NCI-H748 (cell line): ENCODE data around the gene ZNF253.
A peak's percentile ranks its signal among the peaks of the same experiment; 100 is the strongest.
"Not testable (repeated sequence)": the region's sequence is repeated elsewhere in the genome, so short reads cannot be mapped to it uniquely, and the experiment has no call there.

Experiments
- DNase-seq: peaks from one replicate; lab custom pipeline; 2025; ENCODE audit not compliant: unreplicated experiment; lab: John Stamatoyannopoulos, UW

Gene ZNF253

DNA sequence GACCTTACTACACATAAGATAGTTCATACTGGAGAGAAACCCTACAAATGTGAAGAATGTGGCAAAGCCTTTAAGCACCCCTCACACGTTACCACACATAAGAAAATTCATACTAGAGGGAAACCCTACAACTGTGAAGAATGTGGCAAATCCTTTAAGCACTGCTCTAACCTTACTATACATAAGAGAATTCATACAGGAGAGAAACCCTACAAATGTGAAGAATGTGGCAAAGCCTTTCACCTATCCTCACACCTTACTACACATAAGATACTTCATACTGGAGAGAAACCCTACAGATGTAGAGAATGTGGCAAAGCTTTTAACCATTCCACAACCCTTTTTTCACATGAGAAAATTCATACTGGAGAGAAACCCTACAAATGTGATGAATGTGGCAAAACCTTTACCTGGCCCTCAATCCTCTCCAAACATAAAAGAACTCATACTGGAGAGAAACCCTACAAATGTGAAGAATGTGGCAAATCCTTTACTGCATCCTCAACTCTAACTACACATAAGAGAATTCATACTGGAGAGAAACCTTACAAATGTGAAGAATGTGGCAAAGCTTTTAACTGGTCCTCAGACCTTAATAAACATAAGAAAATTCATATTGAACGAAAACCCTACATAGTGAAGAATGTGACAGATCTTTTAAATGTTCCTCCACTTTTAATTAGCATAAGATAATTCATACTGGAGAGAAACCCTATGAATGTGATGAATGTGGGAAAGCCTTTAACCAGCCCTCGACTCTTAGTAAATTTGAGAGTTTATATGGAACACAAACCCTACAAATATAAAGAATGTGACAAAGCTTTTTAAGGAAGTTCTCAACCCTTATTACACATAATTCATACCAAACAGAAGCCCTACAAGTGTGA is 26.6 kb downstream of the ZNF253 start:
- DNase-seq, result peak; percentile 3

DNA sequence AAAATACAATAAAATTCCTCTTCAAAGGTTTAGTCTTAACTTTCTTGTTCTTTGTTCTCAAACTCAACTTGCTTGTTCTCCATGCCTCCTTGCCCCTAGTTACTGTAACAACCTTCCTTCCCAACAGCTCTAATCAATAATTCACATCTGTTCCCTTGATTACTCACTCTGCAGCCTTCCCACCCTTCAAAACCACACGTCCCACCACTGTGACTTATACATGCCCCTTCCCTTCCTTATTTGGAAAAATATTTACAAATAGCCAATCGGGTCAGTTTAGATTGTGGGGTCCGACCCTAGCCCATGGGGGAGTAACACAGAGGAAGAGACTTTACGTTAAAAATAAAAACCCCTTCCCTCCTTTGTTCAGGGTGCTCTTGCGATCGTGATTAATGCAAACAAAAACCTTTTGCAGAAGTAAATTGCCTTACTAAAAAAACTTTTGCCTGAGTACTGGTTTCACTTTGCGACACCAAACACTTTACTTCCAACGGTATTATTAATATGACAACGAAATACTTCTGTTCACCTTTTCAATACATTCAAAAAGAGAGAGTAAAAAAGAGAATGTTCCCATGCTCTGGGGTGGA is 34.6 kb downstream of the ZNF253 start:
- peak; percentile 50 for DNase-seq

DNA sequence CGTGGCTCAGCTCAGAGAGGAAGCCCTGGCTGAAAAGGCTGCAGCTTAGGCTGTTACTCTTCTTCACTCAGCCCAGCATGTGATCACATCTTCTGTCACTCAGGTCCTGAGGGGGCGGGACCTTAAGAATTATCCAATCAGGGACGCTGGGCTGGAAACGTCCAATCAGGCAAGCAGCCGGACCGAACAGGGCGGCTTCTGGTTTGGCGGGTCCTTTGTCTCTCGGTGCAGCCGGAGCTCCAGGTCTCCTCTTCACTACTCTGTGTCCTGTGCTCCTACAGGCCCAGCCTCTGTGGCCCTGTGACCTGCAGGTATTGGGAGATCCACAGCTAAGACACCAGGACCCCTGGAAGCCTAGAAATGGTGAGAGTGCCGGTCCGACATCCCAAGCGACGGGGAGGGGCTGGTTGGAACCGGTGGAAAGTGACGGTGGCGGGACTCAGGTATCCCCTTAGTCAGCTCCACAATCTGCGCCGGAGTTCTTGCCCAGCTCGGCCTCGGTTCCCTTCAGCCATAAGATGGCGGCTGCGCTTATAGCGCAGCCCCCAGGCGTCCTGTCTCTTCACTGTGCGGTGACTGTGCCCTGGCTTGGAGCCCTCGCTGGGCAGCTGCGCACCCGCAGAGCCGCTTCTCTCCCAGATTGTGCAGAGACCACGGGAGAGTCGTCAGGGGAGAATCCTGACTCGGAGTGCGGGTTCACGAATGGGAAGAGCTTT is 35.2 kb downstream of the ZNF253 start, which contains the start of gene ZNF93:
ZNF93 (plus strand) TSS at position 218 of the 716 bp plus-strand sequence; CDS start at position 361, 143 bp downstream.
- DNase-seq, result peak; percentile 98

DNA sequence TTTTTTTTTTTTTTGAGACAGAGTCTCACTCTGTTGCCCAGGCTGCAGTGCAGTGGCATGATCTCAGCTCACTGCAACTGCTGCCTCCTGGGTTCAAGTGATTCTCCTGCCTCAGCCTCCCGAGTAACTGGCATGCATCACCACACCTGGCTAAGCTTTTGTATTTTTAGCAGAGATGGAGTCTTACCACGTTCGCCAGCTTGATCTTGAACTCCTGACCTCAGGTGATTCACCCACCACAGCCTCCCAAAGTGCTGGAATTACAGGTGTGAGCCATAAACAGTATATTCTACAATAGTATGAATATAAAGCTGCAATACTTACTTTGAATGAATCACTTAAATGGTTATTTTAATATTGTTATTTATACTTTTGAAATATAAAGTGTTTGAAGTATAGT is 41.9 kb downstream of the ZNF253 start:
- DNase-seq, result not testable (repeated sequence)

DNA sequence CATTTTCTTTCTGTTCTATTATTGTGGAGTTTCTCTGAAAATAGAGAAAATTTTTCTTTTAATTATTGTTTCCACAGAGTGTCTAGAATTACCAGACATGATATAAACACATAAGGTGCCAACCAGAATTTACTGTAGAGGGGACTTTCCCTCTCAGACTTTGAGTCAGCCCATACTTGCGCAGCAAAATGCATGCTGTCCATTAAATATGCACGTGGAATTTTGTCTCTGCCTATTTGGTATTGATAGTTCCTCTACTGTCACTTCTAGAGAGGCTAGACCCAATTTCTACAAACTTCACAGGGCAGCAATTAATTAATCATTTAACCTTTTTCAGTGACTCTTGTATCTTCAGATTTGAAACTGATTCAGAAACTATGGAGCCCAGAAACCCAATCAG is 44.0 kb downstream of the ZNF253 start:
- no peak for DNase-seq

DNA sequence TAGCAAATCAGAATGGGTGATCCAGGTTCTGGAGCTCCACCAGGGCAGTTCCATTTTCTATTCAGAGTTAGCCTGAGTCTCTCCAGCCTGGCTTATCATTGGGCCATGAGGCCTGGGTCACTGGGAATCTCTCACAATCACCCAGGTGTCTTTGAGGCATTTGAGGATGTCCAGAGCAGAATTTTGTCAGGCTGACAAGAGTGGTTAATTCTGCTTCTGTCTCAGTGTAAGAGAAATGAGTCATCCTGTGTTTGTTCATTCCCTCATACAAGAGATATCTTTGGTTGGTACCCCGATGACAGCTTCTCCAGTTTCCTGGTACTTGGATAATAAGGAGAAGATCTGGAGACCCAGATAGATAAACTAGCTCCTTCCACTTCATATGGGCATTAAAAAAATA is 45.5 kb downstream of the ZNF253 start:
- no peak for DNase-seq

DNA sequence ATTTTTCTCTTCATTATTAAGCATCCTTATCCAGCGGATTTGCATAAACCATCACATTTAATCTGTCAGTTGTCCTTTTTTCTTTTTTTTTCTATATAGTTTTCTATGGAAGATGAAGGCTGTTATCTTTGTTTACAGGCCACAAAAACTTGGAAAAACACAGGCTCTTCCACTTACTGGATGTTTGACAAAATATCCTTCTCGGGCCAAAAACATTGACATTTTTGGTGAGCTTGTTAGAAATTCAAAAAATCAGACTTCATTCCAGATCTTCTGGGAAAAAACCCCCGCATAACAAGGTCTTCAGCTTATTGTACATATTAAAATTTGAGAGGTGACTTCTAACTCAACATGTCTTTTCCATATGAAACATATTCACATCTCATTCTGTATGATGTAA is 48.9 kb downstream of the ZNF253 start:
- no peak for DNase-seq

DNA sequence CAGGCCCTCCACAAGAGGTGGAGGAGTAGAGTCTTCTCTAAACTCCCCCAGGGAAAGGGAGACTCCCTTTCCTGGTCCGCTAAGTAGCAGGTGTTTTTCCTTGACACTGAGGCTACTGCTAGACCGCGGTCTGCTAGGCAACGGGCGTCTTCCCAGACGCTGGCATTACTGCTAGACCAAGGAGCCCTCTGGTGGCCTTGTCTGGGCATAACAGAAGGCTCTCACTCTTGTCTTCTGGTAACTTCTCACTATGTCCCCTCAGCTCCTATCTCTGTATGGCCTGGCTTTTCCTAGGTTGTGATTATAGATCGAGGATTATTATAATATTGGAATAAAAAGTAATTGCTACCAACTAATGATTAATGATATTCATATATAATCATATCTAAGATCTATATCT is 64.7 kb downstream of the ZNF253 start:
- DNase-seq, result peak; percentile 29

DNA sequence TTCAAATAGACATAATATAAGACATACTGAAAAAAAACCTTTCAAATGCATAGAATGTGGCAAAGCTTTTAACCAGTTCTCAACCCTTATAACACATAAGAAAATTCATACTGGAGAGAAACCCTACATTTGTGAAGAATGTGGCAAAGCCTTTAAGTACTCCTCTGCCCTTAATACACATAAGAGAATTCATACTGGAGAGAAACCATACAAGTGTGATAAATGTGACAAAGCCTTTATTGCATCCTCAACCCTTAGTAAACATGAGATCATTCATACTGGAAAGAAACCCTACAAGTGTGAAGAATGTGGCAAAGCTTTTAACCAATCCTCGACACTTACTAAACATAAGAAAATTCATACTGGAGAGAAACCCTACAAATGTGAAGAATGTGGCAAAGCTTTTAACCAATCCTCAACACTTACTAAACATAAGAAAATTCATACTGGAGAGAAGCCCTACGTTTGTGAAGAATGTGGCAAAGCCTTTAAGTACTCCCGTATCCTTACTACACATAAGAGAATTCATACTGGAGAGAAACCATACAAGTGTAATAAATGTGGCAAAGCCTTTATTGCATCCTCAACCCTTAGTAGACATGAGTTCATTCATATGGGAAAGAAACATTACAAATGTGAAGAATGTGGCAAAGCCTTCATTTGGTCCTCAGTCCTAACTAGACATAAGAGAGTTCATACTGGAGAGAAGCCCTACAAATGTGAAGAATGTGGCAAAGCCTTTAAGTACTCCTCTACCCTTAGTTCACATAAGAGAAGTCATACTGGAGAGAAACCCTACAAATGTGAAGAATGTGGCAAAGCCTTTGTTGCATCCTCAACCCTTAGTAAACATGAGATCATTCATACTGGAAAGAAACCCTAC is 68.0 kb downstream of the ZNF253 start:
- DNase-seq, result not testable (repeated sequence)

DNA sequence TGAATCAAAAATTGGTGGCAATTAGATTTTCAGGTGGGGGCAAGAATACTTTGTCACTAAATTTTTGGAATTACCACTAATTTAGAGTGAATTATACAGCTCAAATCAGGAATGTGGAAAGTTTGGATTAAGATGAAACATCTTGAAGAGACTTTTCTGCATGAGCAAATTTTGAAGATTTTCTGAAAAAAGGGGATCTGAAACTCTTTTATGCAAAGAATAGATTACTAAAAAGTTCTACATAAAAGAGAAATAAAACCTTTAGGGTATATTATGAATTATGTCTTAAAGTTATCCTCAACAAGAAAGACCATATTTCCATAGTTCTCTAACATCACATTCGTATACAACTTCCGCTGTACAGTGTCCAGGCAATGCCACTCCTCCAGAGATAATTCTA is 71.7 kb downstream of the ZNF253 start:
- DNase-seq, result no peak

DNA sequence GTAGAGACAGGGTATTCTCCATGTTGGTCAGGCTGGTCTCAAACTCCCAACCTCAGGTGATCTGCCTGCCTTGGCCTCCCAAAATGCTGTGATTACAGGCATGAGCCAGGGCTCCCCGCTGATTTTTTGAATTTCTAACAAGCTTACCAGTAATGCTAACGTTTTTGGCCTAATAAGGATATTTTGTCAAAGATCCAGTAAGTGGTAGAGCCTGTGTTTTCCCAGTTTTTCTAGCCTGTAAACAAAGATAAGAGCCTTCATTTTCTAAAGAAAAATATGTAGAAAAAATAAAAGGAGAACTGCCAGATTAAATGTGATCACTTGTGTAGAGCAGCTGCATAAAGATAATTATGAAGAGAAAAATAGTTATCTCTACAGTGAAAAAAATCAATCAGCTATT is 72.8 kb downstream of the ZNF253 start:
- no peak for DNase-seq

DNA sequence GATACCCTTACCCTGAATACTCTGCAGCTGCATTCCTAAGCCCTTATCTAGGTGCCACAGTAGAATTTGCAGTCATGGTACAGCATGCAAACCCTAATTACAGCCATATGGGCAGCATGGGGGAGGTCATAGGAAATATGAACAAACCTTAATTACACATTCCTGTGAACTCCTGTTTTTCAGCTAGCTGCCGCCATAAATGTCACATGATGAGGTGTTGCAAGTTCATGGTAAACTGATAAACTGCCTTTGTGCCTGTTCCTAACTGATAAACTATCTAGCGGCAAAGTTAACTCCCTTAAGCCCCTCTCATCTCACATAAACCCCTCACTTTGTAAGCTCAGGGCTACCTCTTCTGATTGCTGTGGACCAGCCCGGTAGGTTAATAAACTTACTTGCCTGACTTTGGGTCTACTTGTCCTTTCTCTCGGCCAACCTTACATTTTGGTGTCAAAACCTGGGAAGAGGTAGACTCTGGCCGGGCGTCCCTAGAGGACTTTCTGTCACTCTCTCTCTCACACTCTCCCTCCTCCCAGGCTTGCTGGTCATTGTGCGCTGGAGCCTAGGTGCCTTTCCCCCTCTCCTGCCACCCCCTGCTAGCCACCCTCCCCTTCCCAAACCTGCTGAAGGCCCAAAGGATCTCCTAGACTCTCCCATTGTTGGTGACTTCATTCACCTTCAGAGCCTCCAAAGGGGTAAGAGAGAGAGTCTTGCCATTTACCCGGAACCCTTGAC is 78.3 kb downstream of the ZNF253 start:
- no peak for DNase-seq
